PC-3 (cell line): ENCODE data around the gene TRAIP.

ENCODE experiments used
- CTCF ChIP-seq: fragments of 300-600 bp; sonication (generic); conservative IDR thresholded peaks from 2 replicates; pipeline ENCODE4 v1.5.1; 2017; ENCODE audit warnings: antibody characterized with exemption, low read depth, mild to moderate bottlenecking, low read length
- EZH2 ChIP-seq: fragments of 300-600 bp; sonication (generic); IDR thresholded peaks from one replicate; pipeline ENCODE4 v1.6.1; 2017; ENCODE audit warnings: antibody characterized with exemption, mild to moderate bottlenecking, low read length; ENCODE audit not compliant: unreplicated experiment
- EZH2phosphoT487 ChIP-seq: fragments of 300-600 bp; sonication (generic); IDR thresholded peaks from 2 replicates; pipeline ENCODE4 v1.6.1; 2018; ENCODE audit warnings: mild to moderate bottlenecking, antibody characterized with exemption, low read length, borderline replicate concordance

- TF ChIP-seq CTCF, result no peak
- no peak for TF ChIP-seq EZH2
- TF ChIP-seq EZH2phosphoT487, result no peak
Measured at GRCh38 chr3:49882166-49882565, 25.8 kb upstream of the TRAIP start.
